Stimulated activated CD8-positive, alpha-beta memory T cell treated with anti-CD3 and anti-CD28 coated beads, Interleukin-15, amount 100 ng/mL, for 4 hours (primary cell): Measurements from ENCODE around the gene LMNA.
"Not testable (repeated sequence)": the region's sequence is repeated elsewhere in the genome, so short reads cannot be mapped to it uniquely, and the experiment has no call there.

ENCODE experiments used
- DNase-seq, 2 donors: peaks; one replicate each; pipeline ENCODE4 v3.0.0-alpha.2; 2020; ENCODE audit warnings: low read depth in 2 of 2

Gene LMNA

GRCh38 chr1:156114101-156114918, at the start of gene LMNA:
LMNA (plus strand) TSS chr1:156114711; CDS start chr1:156114919, 208 bp downstream.
- peak; percentile 63 to 82 for DNase-seq

GRCh38 chr1:156065212-156065611, 49.3 kb upstream of the LMNA start:
- DNase-seq = no peak

DNA sequence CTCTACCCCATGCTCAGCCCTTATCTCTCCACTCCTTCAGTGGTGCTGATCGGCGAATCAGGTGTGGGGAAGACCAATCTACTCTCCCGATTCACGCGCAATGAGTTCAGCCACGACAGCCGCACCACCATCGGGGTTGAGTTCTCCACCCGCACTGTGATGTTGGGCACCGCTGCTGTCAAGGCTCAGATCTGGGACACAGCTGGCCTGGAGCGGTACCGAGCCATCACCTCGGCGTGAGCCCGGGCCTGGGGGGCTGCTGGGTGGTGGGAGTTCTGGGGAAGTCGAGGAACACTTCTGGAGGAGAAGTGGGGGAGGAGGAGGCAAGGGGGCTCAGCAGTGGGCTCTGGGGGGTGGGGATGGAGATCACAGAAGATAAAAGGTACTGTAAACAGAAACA, 48.6 kb upstream of the LMNA start:
- DNase-seq = no peak

DNA sequence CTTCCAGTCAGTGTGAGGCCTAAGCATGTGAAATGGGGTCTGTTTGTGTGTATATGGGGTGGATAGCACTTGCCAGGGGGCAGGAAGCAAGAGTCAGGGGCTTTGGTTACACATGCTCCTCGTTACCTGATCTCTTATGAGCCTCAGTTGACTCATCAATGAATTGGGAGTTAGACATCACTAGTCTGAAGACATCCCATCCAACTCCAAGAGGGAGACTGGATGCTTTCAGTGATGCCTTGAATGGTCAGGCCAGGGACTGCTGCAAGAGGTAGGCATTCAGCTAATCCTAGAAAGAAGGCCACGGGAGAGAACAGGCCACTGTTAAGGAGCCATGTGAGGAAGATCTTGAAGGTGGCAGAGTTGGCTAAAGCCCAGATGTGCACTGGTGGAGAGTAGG, 47.2 kb upstream of the LMNA start:
- no peak for DNase-seq

GRCh38 chr1:156069490-156070455, 44.7 kb upstream of the LMNA start:
- no peak for DNase-seq

DNA sequence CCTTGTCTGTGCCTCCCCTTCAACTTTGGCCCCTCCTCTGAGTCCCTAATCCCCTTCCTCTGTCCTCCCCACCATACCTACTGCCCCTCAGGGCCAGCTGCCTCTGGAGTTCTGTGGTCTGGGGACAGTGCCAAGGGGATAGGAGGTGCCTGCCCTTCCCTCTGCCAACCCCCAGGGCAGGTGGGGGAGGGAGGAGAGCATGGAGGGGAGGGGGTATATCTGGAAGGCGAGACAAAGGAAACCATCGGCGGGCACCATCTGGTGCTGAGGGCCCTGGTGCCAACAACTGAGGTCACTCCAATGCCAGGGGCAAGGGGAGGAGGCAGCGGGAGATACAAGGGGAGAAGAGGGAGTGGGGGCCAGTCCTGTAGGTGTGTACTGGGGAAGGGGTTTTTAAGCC, 44.0 kb upstream of the LMNA start:
- no peak for DNase-seq

- DNase-seq = not testable (repeated sequence)
Measured at GRCh38 chr1:156071332-156071816, 43.1 kb upstream of the LMNA start.

DNA sequence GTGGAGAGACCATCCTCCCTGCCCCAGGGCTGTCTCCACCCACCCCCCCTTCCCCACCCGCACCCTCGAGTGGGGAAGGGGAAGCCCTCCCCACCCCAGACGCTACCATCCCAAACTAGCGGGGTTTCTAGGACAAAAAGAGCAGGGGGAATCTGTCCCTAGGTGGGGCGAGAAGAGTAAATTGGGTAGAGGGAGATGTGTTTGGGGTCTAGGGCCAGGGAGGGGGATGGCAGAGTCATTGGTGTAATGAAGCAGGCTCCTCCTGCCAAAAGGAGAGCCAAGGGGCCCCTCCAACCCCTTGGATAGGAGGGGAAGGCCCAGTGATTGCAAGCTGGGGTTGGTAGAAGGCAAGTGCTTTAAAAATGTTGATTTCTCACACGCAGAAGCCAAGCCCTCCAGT, 42.3 kb upstream of the LMNA start:
- no peak for DNase-seq

DNA sequence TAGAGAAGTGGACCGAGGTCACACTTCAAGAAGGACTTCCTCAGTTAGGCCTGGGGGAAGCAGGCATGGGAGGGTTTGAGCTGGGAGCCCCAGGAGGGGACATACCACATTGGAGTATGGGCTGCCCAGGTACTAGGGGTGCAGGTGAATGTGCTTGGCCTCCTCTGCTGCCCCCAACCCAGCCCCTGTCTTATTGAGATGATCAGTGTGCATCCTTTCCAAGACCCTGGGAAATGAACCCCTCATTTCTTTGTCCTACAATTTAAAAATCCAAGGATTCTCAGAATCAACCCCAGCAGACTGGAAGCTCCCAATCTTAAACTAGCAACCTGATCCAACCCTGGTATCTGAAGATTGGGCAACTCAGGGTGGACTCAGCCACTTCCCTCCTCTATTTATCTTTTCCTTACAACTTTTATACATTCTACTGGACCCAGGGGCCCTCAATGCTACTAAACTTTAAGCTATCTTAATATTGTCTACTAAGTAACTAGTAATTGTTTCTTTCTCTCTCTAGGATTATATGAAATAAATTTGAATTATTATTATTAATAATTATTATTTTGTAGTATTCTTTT, 41.3 kb upstream of the LMNA start:
- no peak for DNase-seq

- no peak for DNase-seq
Measured at GRCh38 chr1:156073740-156074139, 40.8 kb upstream of the LMNA start.

GRCh38 chr1:156074661-156075060, 39.9 kb upstream of the LMNA start:
- no peak for DNase-seq

GRCh38 chr1:156075162-156075561, 39.3 kb upstream of the LMNA start:
- DNase-seq = no peak

- DNase-seq = no peak
Measured at GRCh38 chr1:156075775-156076204, 38.7 kb upstream of the LMNA start.

DNA sequence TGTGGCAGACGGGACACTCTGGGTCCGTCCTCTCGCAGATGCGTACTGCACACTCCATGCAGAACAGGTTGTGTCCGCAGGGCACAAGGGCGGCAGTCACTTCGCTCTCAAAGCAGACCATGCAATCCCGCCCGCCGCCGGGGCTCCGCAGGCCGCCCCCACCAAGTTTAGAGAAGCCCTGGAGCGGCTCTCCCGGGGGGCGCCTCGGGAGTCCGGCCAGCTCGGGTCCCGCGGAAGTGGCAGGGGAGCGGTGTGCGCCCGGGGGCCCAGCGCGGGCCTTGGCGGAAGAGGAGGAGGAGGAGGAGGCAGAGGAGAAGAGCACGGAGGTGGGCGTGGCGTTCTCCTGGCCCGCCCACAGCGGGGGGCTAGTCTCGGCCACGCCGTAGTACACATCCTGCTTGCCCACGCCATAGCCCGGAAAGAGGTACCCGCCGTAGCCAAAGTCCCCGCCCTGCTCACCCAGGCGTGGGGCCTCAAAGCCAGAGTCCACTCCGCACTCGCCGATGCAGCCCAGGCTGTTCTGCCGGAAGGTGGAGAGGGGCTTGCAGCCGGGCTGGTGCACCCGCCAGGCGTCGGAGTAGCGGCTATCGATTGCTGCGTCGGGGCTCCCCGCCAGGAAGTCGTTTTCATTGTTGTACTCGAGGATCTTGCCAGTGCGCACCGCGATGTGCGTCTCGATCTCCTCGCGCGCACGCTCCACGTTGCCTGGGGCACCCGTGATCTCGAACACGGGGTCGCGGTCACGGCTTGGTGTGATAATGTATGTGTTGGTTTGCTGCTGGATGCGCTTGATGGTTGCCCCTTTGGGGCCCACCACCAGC, 37.7 kb upstream of the LMNA start:
- DNase-seq = no peak

DNA sequence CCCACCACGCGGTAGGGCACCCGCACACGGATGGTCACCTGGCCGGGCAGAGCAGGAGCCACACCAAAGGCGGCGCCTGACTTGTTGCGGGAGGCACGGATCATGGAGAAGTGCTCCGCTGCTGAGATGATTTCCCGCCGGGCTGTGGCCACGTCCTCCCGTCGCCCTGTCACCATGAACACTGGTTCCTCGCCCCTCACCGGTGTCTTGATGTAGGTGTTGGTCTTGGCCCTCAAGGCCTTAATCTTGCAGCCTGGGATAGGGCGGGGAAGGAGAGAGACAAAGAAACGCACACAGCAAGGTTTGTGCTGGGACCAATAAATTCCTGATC, 37.1 kb upstream of the LMNA start:
- no peak for DNase-seq

DNA sequence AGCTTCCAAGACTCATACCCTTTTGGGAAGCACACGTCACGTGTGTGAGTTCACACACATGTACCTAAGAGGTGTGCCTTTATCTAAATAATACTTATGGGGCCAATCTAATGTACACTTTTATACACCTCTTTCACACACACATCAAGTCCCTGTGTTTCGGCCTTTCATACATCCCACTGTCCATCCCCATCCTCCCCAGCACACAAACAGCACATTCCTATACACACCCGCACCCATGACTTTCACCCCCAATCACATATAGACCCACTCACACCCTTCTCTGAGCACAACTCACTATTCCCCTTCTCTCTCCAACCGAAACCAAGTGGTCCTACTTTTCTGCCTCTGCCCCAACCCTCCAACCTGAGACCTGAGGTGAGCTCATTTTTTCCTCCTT, 35.8 kb upstream of the LMNA start:
- no peak for DNase-seq

- no peak for DNase-seq
Measured at GRCh38 chr1:156079762-156080161, 34.7 kb upstream of the LMNA start.

DNA sequence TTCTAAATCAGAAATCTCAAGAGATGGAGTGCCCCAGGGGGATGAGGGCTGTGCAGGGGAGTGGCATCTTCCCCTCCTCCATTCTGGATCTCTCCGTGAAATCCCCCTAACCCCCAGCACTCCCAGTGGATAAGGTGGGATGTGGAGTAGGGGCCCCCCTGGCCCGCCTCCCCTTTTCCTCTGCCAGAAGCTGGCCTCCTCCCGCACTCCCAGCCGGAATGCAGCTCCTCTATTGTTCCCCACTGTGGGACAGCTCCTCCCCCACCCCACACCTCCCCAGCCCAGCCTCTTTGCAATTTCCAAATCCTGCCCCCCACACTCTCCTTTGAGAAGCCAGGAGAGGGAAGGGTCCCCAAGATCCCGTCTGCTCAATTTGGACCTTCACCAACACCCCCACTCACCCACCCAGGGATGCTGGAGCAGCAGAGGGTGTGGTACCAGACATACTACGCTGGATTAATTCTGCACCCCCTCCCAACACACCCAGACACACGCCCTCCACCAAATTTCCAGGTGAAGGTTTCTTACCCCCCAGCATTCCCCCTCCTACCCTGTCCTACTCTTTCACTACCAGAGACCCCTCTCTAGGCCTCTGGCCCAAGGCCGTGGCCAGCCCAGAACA, 34.2 kb upstream of the LMNA start:
- DNase-seq = no peak

- DNase-seq = no peak
Measured at GRCh38 chr1:156080863-156081179, 33.7 kb upstream of the LMNA start.

DNA sequence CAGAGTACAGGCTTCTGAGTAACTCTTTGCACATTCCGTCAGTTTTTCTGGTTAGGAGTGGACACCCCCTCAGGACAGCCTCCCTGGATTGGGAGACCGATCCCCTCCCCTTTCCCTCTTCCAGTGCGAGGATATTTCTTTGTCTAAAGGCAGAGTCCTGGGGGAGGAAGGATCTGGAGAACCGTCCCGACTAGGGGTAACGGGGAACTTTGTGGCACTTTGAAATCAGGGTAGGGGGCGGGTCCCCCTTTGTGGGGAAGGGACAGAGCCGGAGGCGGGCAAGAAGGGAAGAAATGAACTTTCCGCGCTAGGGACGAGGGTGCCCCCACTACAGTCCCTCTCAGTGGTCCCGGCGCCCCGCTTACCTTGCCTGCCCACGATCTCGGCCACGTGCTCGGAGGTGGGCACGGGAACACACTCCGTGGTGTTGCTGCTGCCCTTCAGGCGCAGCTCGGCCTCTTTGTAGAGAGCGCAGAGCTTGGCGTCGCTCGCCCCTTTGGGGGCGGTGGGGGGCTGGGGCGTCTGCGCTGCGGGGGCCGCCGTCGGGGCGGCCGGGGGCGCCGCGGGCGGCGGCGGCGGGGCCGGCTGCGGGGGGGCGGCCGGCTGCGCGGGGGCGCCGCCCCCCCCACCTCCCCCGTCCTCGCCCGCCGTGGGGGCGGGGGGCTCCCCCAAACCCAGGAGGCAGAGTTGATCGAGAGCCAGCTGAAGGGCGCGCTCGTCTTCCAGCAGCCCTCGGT, 33.2 kb upstream of the LMNA start:
- DNase-seq = no peak
